Sigmoid colon (tissue), 3 donors: ENCODE measurements around the gene SLC4A7.

Experiments
- POLR2A ChIP-seq, 2 donors: fragments of 450-650 bp; IDR thresholded peaks; one replicate each; pipeline ENCODE4 v1.6.1; 2016; ENCODE audit warnings: antibody characterized with exemption in 2 of 2, mild to moderate bottlenecking in 2 of 2, moderate library complexity in 2 of 2
- TF ChIP-seq, protein P1 (sequence below), 4 experiments: fragments of 450-650 bp in 3 of 4; fragments of 200-600 bp in 1 of 4; IDR thresholded peaks; one replicate each; pipeline ENCODE4 v1.5.1; 2016 to 2019; ENCODE audit warnings: antibody characterized with exemption in 4 of 4, mild to moderate bottlenecking in 3 of 4, moderate library complexity in 2 of 4

DNA sequence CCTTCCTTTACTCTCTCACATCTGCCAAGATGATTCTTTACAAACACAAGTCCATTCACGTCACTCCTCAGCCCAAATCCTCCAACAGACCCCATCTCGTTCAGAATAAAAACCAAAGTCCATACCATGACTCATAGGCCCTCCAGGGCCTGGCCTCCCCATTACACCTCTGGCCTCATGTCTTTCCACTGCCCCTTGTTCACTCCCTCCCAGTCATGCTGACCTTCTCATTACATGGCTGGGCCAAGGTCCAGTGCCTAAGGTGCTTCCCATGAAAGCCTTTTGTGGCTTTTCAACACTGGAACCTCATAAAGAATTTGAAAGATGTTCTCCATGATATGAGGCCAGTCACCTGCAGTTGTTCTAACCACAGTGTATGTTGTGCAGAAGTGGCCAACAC is 159.5 kb downstream of the SLC4A7 start:
- TF ChIP-seq, protein P1, sequence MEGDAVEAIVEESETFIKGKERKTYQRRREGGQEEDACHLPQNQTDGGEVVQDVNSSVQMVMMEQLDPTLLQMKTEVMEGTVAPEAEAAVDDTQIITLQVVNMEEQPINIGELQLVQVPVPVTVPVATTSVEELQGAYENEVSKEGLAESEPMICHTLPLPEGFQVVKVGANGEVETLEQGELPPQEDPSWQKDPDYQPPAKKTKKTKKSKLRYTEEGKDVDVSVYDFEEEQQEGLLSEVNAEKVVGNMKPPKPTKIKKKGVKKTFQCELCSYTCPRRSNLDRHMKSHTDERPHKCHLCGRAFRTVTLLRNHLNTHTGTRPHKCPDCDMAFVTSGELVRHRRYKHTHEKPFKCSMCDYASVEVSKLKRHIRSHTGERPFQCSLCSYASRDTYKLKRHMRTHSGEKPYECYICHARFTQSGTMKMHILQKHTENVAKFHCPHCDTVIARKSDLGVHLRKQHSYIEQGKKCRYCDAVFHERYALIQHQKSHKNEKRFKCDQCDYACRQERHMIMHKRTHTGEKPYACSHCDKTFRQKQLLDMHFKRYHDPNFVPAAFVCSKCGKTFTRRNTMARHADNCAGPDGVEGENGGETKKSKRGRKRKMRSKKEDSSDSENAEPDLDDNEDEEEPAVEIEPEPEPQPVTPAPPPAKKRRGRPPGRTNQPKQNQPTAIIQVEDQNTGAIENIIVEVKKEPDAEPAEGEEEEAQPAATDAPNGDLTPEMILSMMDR (IDR thresholded peaks at IDR 0.05) = no peak
- TF ChIP-seq POLR2A (IDR thresholded peaks at IDR 0.05) = no peak
